ENCODE results near the gene SEMA5A.

SEMA5A gene

GRCh38 chr5:9467199-9468059 lies 78.4 kb downstream of the SEMA5A start:
- Histone ChIP-seq H3K4me1 (ENCODE audit: control insufficient read depth in 1 of 2, insufficient read depth in 2 of 2, low read length in 2 of 2) (no peaks in the 10 kb centered on the region), H3K4me3 (ENCODE audit: low read depth in 1 of 2, low read length in 2 of 2) (no peak overlapping the region), H3K36me3 (ENCODE audit: control insufficient read depth in 1 of 2, insufficient read depth in 2 of 2, low read length in 2 of 2) (no peaks in the 10 kb centered on the region), H3K9me3 (ENCODE audit: control insufficient read depth in 1 of 2, low read length in 2 of 2) (no peaks in the 10 kb centered on the region), H3K27me3 (ENCODE audit: low read depth, low read length) (no peaks in the 10 kb centered on the region), H3K27ac (ENCODE audit: low read length) (no peak overlapping the region)

GRCh38 chr5:9466697-9467096 lies 79.2 kb downstream of the SEMA5A start:
- Histone ChIP-seq H3K4me3 (ENCODE audit: low read depth in 1 of 2, low read length in 2 of 2) (no peak overlapping the region), H3K27ac (ENCODE audit: low read length) (no peak overlapping the region), H3K9me3 (ENCODE audit: control insufficient read depth in 1 of 2, low read length in 2 of 2) (no peaks in the 10 kb centered on the region), H3K27me3 (ENCODE audit: low read depth, low read length) (no peaks in the 10 kb centered on the region), H3K4me1 (ENCODE audit: control insufficient read depth in 1 of 2, insufficient read depth in 2 of 2, low read length in 2 of 2) (no peaks in the 10 kb centered on the region), H3K36me3 (ENCODE audit: control insufficient read depth in 1 of 2, insufficient read depth in 2 of 2, low read length in 2 of 2) (no peaks in the 10 kb centered on the region)

- no peaks in the 10 kb centered on the region for H3K27me3 ChIP-seq (ENCODE audit: low read depth, low read length)
- H3K9me3 ChIP-seq (ENCODE audit: control insufficient read depth in 1 of 2, low read length in 2 of 2) = no peaks in the 10 kb centered on the region
- H3K4me1 ChIP-seq (ENCODE audit: control insufficient read depth in 1 of 2, insufficient read depth in 2 of 2, low read length in 2 of 2) = no peaks in the 10 kb centered on the region
- no peak overlapping the region for H3K4me3 ChIP-seq (ENCODE audit: low read depth in 1 of 2, low read length in 2 of 2)
- H3K27ac ChIP-seq (ENCODE audit: low read length) = no peak overlapping the region
- H3K36me3 ChIP-seq (ENCODE audit: control insufficient read depth in 1 of 2, insufficient read depth in 2 of 2, low read length in 2 of 2) = no peaks in the 10 kb centered on the region
Measured at GRCh38 chr5:9464478-9464877, 81.4 kb downstream of the SEMA5A start.

GRCh38 chr5:9462109-9462508 lies 83.8 kb downstream of the SEMA5A start:
- no peaks in the 10 kb centered on the region for H3K4me1 ChIP-seq (ENCODE audit: control insufficient read depth in 1 of 2, insufficient read depth in 2 of 2, low read length in 2 of 2)
- H3K27me3 ChIP-seq (ENCODE audit: low read depth, low read length) = no peaks in the 10 kb centered on the region
- no peak overlapping the region for H3K4me3 ChIP-seq (ENCODE audit: low read depth in 1 of 2, low read length in 2 of 2)
- no peak overlapping the region for H3K27ac ChIP-seq (ENCODE audit: low read length)
- H3K36me3 ChIP-seq (ENCODE audit: control insufficient read depth in 1 of 2, insufficient read depth in 2 of 2, low read length in 2 of 2) = no peaks in the 10 kb centered on the region
- H3K9me3 ChIP-seq (ENCODE audit: control insufficient read depth in 1 of 2, low read length in 2 of 2) = peaks cover 0 to 6% of the 10 kb centered on the region in 2 donors

- no peaks in the 10 kb centered on the region for H3K36me3 ChIP-seq (ENCODE audit: control insufficient read depth in 1 of 2, insufficient read depth in 2 of 2, low read length in 2 of 2)
- no peaks in the 10 kb centered on the region for H3K27me3 ChIP-seq (ENCODE audit: low read depth, low read length)
- no peak overlapping the region for H3K27ac ChIP-seq (ENCODE audit: low read length)
- peaks cover 0 to 6% of the 10 kb centered on the region in 2 donors for H3K9me3 ChIP-seq (ENCODE audit: control insufficient read depth in 1 of 2, low read length in 2 of 2)
- no peaks in the 10 kb centered on the region for H3K4me1 ChIP-seq (ENCODE audit: control insufficient read depth in 1 of 2, insufficient read depth in 2 of 2, low read length in 2 of 2)
- no peak overlapping the region for H3K4me3 ChIP-seq (ENCODE audit: low read depth in 1 of 2, low read length in 2 of 2)
Measured at GRCh38 chr5:9460885-9461645, 84.8 kb downstream of the SEMA5A start.

- no peaks in the 10 kb centered on the region for H3K27me3 ChIP-seq (ENCODE audit: low read depth, low read length)
- H3K9me3 ChIP-seq (ENCODE audit: control insufficient read depth in 1 of 2, low read length in 2 of 2) = peaks cover 0 to 15% of the 10 kb centered on the region in 2 donors
- no peaks in the 10 kb centered on the region for H3K4me1 ChIP-seq (ENCODE audit: control insufficient read depth in 1 of 2, insufficient read depth in 2 of 2, low read length in 2 of 2)
- H3K36me3 ChIP-seq (ENCODE audit: control insufficient read depth in 1 of 2, insufficient read depth in 2 of 2, low read length in 2 of 2) = no peaks in the 10 kb centered on the region
- H3K27ac ChIP-seq (ENCODE audit: low read length) = no peak overlapping the region
- H3K4me3 ChIP-seq (ENCODE audit: low read depth in 1 of 2, low read length in 2 of 2) = no peak overlapping the region
Measured at GRCh38 chr5:9456435-9457042, 89.3 kb downstream of the SEMA5A start.

- H3K27ac ChIP-seq (ENCODE audit: low read length) = no peak overlapping the region
- no peaks in the 10 kb centered on the region for H3K4me1 ChIP-seq (ENCODE audit: control insufficient read depth in 1 of 2, insufficient read depth in 2 of 2, low read length in 2 of 2)
- H3K27me3 ChIP-seq (ENCODE audit: low read depth, low read length) = no peaks in the 10 kb centered on the region
- no peak overlapping the region for H3K4me3 ChIP-seq (ENCODE audit: low read depth in 1 of 2, low read length in 2 of 2)
- H3K36me3 ChIP-seq (ENCODE audit: control insufficient read depth in 1 of 2, insufficient read depth in 2 of 2, low read length in 2 of 2) = no peaks in the 10 kb centered on the region
- peaks cover 0 to 15% of the 10 kb centered on the region in 2 donors for H3K9me3 ChIP-seq (ENCODE audit: control insufficient read depth in 1 of 2, low read length in 2 of 2)
Measured at GRCh38 chr5:9455826-9456434, 89.9 kb downstream of the SEMA5A start.

GRCh38 chr5:9454491-9454890 lies 91.4 kb downstream of the SEMA5A start:
- Histone ChIP-seq H3K9me3 (ENCODE audit: control insufficient read depth in 1 of 2, low read length in 2 of 2) (peaks cover 0 to 15% of the 10 kb centered on the region in 2 donors), H3K4me1 (ENCODE audit: control insufficient read depth in 1 of 2, insufficient read depth in 2 of 2, low read length in 2 of 2) (no peaks in the 10 kb centered on the region), H3K27me3 (ENCODE audit: low read depth, low read length) (no peaks in the 10 kb centered on the region), H3K36me3 (ENCODE audit: control insufficient read depth in 1 of 2, insufficient read depth in 2 of 2, low read length in 2 of 2) (no peaks in the 10 kb centered on the region), H3K4me3 (ENCODE audit: low read depth in 1 of 2, low read length in 2 of 2) (no peak overlapping the region), H3K27ac (ENCODE audit: low read length) (no peak overlapping the region)

GRCh38 chr5:9454012-9454481 lies 91.8 kb downstream of the SEMA5A start:
- Histone ChIP-seq H3K4me3 (ENCODE audit: low read depth in 1 of 2, low read length in 2 of 2) (no peak overlapping the region), H3K4me1 (ENCODE audit: control insufficient read depth in 1 of 2, insufficient read depth in 2 of 2, low read length in 2 of 2) (no peaks in the 10 kb centered on the region), H3K27ac (ENCODE audit: low read length) (no peak overlapping the region), H3K36me3 (ENCODE audit: control insufficient read depth in 1 of 2, insufficient read depth in 2 of 2, low read length in 2 of 2) (no peaks in the 10 kb centered on the region), H3K27me3 (ENCODE audit: low read depth, low read length) (no peaks in the 10 kb centered on the region), H3K9me3 (ENCODE audit: control insufficient read depth in 1 of 2, low read length in 2 of 2) (peaks cover 0 to 11% of the 10 kb centered on the region in 2 donors)

- no peak overlapping the region for H3K4me3 ChIP-seq (ENCODE audit: low read depth in 1 of 2, low read length in 2 of 2)
- H3K9me3 ChIP-seq (ENCODE audit: control insufficient read depth in 1 of 2, low read length in 2 of 2) = peaks cover 0 to 9% of the 10 kb centered on the region in 2 donors
- no peaks in the 10 kb centered on the region for H3K27me3 ChIP-seq (ENCODE audit: low read depth, low read length)
- H3K27ac ChIP-seq (ENCODE audit: low read length) = no peak overlapping the region
- H3K4me1 ChIP-seq (ENCODE audit: control insufficient read depth in 1 of 2, insufficient read depth in 2 of 2, low read length in 2 of 2) = no peaks in the 10 kb centered on the region
- no peaks in the 10 kb centered on the region for H3K36me3 ChIP-seq (ENCODE audit: control insufficient read depth in 1 of 2, insufficient read depth in 2 of 2, low read length in 2 of 2)
Measured at GRCh38 chr5:9453480-9454011, 92.3 kb downstream of the SEMA5A start.

GRCh38 chr5:9452181-9452580 lies 93.7 kb downstream of the SEMA5A start:
- Histone ChIP-seq H3K27ac (ENCODE audit: low read length) (no peak overlapping the region), H3K9me3 (ENCODE audit: control insufficient read depth in 1 of 2, low read length in 2 of 2) (peaks cover 0 to 9% of the 10 kb centered on the region in 2 donors), H3K4me3 (ENCODE audit: low read depth in 1 of 2, low read length in 2 of 2) (no peak overlapping the region), H3K27me3 (ENCODE audit: low read depth, low read length) (no peaks in the 10 kb centered on the region), H3K36me3 (ENCODE audit: control insufficient read depth in 1 of 2, insufficient read depth in 2 of 2, low read length in 2 of 2) (no peaks in the 10 kb centered on the region), H3K4me1 (ENCODE audit: control insufficient read depth in 1 of 2, insufficient read depth in 2 of 2, low read length in 2 of 2) (no peaks in the 10 kb centered on the region)
